Endothelial cell (in vitro differentiated cells): ENCODE data around the gene RNF208. TPM values are rescaled to one million over a fixed set of nuclear protein-coding genes. Genes with fewer than 3 reads are reported as not detected.
"Not testable (repeated sequence)": the region's sequence is repeated elsewhere in the genome, so short reads cannot be mapped to it uniquely, and the experiment has no call there.

Source experiments
- DNase-seq: peaks from one replicate; pipeline ENCODE4 v3.0.0; 2021; ENCODE audit warnings: low spot score
- H3K27ac Mint-ChIP-seq: one replicate; pipeline ENCODE4 v1.8.0; 2021; ENCODE audit warnings: mixed read lengths, inconsistent platforms; ENCODE audit not compliant: unreplicated experiment
- H3K27me3 Mint-ChIP-seq: one replicate; pipeline ENCODE4 v1.8.0; 2021; ENCODE audit warnings: mild to moderate bottlenecking, moderate library complexity, mixed read lengths, inconsistent platforms; ENCODE audit not compliant: unreplicated experiment
- H3K36me3 Mint-ChIP-seq: one replicate; pipeline ENCODE4 v1.8.0; 2021; ENCODE audit warnings: mild to moderate bottlenecking, low read depth, mixed read lengths, inconsistent platforms; ENCODE audit not compliant: unreplicated experiment
- H3K4me1 Mint-ChIP-seq: one replicate; pipeline ENCODE4 v1.8.0; 2021; ENCODE audit warnings: mild to moderate bottlenecking, mixed read lengths, inconsistent platforms; ENCODE audit not compliant: unreplicated experiment
- H3K4me3 Mint-ChIP-seq: one replicate; pipeline ENCODE4 v1.8.0; 2021; ENCODE audit warnings: mild to moderate bottlenecking, mixed read lengths, inconsistent platforms; ENCODE audit not compliant: unreplicated experiment
- H3K9me3 Mint-ChIP-seq: one replicate; pipeline ENCODE4 v1.8.0; 2021; ENCODE audit warnings: mixed read lengths, inconsistent platforms; ENCODE audit not compliant: unreplicated experiment
- CTCF ChIP-seq: fragments of 200-600 bp; sonication (generic); IDR thresholded peaks from one replicate; pipeline ENCODE4 v1.5.0; 2021; ENCODE audit warnings: antibody characterized with exemption; ENCODE audit not compliant: unreplicated experiment
- total RNA-seq: library from RNA; stranded (reverse); fragmentation: NEBNext Ultra II Directional; extraction: Animal tissue kit (Norgen Biotek cat#: 25700); gene quantifications from one replicate; pipeline ENCODE4 v1.2.1, GENCODE V29; 2021; ENCODE audit not compliant: unreplicated experiment

Gene RNF208
- total RNA-seq, 1 donor from 2014 or later, result 1.1 TPM

DNA sequence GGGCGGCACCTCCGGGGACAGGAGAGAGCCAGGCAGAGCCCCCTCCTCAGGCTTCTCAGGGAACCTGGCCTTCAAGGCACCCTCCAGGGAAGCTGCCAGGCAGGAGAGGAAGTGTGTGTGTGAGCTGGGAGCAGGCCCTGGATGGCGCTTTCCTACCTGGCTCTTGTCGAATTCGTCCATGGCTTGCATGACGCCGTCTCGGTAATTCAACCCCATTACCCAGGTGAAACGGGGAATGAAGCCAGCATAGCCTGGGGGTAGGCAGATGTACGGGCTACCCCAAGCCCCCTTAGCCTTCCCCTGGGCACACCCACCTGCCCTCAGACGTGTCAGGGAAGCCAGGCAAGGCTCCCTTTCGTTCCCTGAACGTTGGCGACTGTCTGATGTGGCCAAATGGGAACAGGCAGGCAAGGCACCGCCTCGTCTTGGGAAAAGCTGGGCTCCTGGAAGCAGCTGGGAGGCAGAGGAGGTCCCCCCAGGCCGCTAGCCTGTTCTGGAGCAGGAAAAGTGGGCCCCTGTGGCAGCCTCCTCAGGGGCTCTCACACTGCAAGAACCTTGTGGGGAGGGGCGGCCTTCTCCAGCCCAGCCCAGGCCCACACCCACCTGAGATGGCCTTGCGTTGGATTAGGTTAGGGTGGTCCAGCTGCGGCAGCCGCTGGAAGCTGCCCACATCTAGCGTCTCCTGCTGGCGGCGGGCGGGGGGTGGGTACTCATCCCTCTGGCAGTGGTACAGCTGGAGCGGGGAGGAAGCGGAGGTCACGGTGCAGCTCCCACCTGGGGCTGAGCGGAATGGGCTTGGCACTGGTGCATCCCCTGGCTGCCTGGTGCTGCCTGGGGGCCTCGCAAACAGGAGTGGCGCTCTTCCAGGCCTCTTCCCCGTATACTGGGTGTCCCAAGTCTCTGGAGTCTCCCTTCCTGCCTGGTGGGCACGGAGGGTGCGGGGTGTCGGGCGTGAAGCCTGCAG is 22.7 kb upstream of the RNF208 start:
- H3K36me3 Mint-ChIP-seq, result peaks cover 8% of the 10 kb centered on the region
- H3K4me3 Mint-ChIP-seq, result no peak overlapping the region
- no peak for TF ChIP-seq CTCF
- peaks cover 27% of the 10 kb centered on the region for H3K4me1 Mint-ChIP-seq
- no peaks in the 10 kb centered on the region for H3K9me3 Mint-ChIP-seq
- no peak overlapping the region for H3K27ac Mint-ChIP-seq
- DNase-seq, result no peak
- H3K27me3 Mint-ChIP-seq, result peaks cover 14% of the 10 kb centered on the region

DNA sequence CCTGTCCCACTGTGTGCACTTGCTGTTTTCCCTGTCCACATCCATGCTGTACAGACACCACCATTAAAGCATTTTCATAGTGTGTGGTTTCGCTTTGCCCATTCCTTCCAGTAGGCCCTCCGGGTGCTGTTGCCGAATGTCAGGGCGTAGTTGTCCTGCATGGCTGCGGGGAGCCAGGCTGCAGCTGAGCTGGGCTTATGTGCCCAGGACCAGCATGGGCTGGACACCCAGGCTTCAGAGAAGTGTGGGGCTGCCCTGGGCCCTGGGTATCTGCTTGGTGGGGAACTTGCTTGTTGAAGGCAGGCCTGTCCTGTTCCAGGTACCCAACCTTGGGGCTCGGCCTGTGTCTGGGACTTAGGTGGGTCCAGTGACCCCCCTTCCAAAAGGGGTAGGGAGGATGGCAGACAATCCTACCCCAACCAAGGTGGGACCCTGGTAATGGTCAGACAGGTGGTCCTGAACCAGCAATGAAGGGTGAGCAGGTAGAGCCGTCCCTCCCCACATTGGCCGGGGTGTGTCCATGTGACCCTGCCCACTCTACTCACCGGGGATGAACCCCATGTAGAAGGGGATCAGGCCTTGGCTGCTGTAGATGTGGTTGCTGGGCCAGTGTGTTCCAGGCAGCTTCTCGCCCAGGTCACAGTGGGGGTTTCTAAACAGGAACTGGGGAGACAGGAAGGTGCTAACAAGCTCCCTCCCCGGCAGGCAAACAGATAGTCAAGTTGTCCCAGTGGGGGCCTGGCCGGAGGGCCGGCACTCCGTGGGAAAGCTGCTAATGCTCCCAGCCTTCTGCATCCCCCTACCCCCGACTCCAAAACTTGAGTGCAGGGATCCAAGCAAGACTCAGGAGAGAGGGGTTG is 21.8 kb upstream of the RNF208 start:
- H3K27me3 Mint-ChIP-seq, result peaks cover 16% of the 10 kb centered on the region
- H3K36me3 Mint-ChIP-seq, result peaks cover 11% of the 10 kb centered on the region
- DNase-seq, result no peak
- no peak overlapping the region for H3K27ac Mint-ChIP-seq
- no peaks in the 10 kb centered on the region for H3K9me3 Mint-ChIP-seq
- peaks cover 27% of the 10 kb centered on the region for H3K4me1 Mint-ChIP-seq
- TF ChIP-seq CTCF, result no peak
- no peak overlapping the region for H3K4me3 Mint-ChIP-seq

GRCh38 chr9:137243266-137243625 is 21.2 kb upstream of the RNF208 start:
- H3K27ac Mint-ChIP-seq, result not testable (repeated sequence)

DNA sequence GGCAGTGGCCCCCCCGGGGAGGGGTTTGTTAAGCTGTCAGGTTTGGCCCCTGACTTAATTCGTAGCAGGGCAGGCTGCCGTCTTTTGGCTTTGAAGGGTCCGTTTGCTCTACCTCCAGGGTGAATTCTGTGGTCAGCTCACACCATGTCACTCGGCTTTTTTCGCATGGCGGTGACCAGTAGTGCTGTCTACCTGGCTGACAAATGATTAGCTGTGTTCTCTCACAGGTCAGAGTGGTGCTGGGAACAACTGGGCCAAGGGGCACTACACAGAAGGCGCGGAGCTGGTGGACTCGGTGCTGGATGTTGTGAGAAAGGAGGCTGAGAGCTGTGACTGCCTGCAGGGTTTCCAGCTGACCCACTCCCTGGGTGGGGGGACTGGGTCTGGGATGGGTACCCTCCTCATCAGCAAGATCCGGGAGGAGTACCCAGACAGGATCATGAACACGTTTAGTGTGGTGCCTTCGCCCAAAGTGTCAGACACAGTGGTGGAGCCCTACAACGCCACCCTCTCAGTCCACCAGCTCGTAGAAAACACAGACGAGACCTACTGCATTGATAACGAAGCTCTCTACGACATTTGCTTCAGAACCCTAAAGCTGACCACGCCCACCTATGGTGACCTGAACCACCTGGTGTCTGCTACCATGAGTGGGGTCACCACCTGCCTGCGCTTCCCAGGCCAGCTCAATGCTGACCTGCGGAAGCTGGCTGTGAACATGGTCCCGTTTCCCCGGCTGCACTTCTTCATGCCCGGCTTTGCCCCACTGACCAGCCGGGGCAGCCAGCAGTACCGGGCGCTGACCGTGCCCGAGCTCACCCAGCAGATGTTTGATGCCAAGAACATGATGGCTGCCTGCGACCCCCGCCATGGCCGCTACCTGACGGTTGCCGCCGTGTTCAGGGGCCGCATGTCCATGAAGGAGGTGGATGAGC is 20.5 kb upstream of the RNF208 start:
- Mint-ChIP-seq H3K36me3 (peaks cover 11% of the 10 kb centered on the region), H3K4me3 (peak overlapping the region; percentile 92), H3K9me3 (no peaks in the 10 kb centered on the region), H3K27ac (peak overlapping the region; percentile 13), H3K4me1 (peaks cover 27% of the 10 kb centered on the region), H3K27me3 (peaks cover 18% of the 10 kb centered on the region)
- TF ChIP-seq CTCF, result no peak
- no peak for DNase-seq

More at GRCh38 chr9:137243266-137243625, 21.2 kb upstream of the RNF208 start:
- peaks cover 16% of the 10 kb centered on the region for H3K27me3 Mint-ChIP-seq
- not testable (repeated sequence) for DNase-seq, H3K9me3 Mint-ChIP-seq, H3K4me3 Mint-ChIP-seq
- peaks cover 27% of the 10 kb centered on the region for H3K4me1 Mint-ChIP-seq
- H3K36me3 Mint-ChIP-seq, result peaks cover 11% of the 10 kb centered on the region
